H1 (cell line): ENCODE results near the gene CDK5RAP2. TPM values are rescaled to one million over a fixed set of nuclear protein-coding genes. Genes with fewer than 3 reads are reported as not detected.

Experiments
- CTCF ChIA-PET: fragments of 300-600 bp; sonication (Branson Sonifier 250); formaldehyde crosslinking; loops from one replicate; lab custom pipeline; 2021; ENCODE audit not compliant: partially characterized antibody; lab: Charles Lee
- POLR2A ChIA-PET: fragments of 300-600 bp; sonication (Branson Sonifier 250); formaldehyde crosslinking; loops from one replicate; lab custom pipeline; 2021; ENCODE audit warnings: inconsistent platforms; ENCODE audit not compliant: partially characterized antibody; lab: Charles Lee
- DNase-seq, 2 experiments: peaks; one replicate each; pipeline versions ENCODE4 v3.0.0 to v3.0.0-alpha.2; 2010 to 2022; ENCODE audit warnings: low spot score in 2 of 2, low read depth in 1 of 2, mixed read lengths in 1 of 2
- FAIRE-seq: peaks from 2 replicates; lab custom pipeline; 2011; peaks lifted over from hg19 to GRCh38; lab: Jason Lieb, UNC
- H2AFZ ChIP-seq: 2 replicates; pipeline ENCODE4 v1.8.1; 2012; ENCODE audit warnings: low read length, inconsistent platforms
- H2AK5ac ChIP-seq: 2 replicates; pipeline ENCODE4 v1.6.1; 2013; ENCODE audit warnings: low read depth, low read length
- H2BK120ac ChIP-seq: replicated peaks from 2 replicates; pipeline ENCODE3; 2013; ENCODE audit warnings: low read depth, low read length, inconsistent platforms
- H2BK12ac ChIP-seq: 2 replicates; pipeline ENCODE4 v1.6.1; 2013; ENCODE audit warnings: low read depth, low read length
- H2BK15ac ChIP-seq: 2 replicates; pipeline ENCODE4 v1.6.1; 2013; ENCODE audit warnings: low read length
- H2BK20ac ChIP-seq: 2 replicates; pipeline ENCODE4 v1.6.1; 2013; ENCODE audit warnings: low read length
- H2BK5ac ChIP-seq: 2 replicates; pipeline ENCODE4 v1.6.1; 2013; ENCODE audit warnings: low read depth, low read length
- H3K14ac ChIP-seq: 2 replicates; pipeline ENCODE4 v1.6.1; 2013; ENCODE audit warnings: inconsistent platforms; ENCODE audit not compliant: insufficient read length
- H3K18ac ChIP-seq: 2 replicates; pipeline ENCODE4 v1.6.1; 2013; ENCODE audit warnings: low read length; ENCODE audit errors: extremely low read depth
- H3K23ac ChIP-seq: 2 replicates; pipeline ENCODE4 v1.6.1; 2013; ENCODE audit warnings: inconsistent platforms; ENCODE audit not compliant: insufficient read length
- H3K23me2 ChIP-seq: 2 replicates; pipeline ENCODE4 v1.6.1; 2013; ENCODE audit warnings: low read depth, low read length
- H3K27ac ChIP-seq: 2 replicates; pipeline ENCODE4 v1.6.1; 2011; ENCODE audit warnings: low read depth, low read length, inconsistent platforms
- H3K27me3 ChIP-seq, 4 experiments: replicated peaks in 1 of 4; 1 replicate in 1 of 4; 2 replicates in 3 of 4; pipeline versions ENCODE4 v1.6.1 to v1.8.1; 2011 to 2013; ENCODE audit warnings: low read length in 3 of 4, mild to moderate bottlenecking in 3 of 4, inconsistent platforms in 2 of 4, mixed read lengths in 2 of 4, moderate library complexity in 1 of 4; ENCODE audit not compliant: control insufficient read depth in 3 of 4, insufficient read depth in 3 of 4; ENCODE audit errors: extremely low read depth in 1 of 4
- H3K36me3 ChIP-seq, 4 experiments: 2 replicates each; pipeline versions ENCODE4 v1.6.1 to v1.8.1; 2011 to 2013; ENCODE audit warnings: mild to moderate bottlenecking in 4 of 4, low read length in 3 of 4, moderate library complexity in 2 of 4, control low read depth in 1 of 4, inconsistent platforms in 1 of 4; ENCODE audit not compliant: insufficient read depth in 4 of 4, control insufficient read depth in 2 of 4
- H3K4ac ChIP-seq: replicated peaks from 2 replicates; pipeline ENCODE3; 2013; ENCODE audit warnings: low read length, low read depth, mixed read lengths, inconsistent platforms; ENCODE audit not compliant: insufficient read length
- H3K4me1 ChIP-seq, 4 experiments: replicated peaks in 1 of 4; 1 replicate in 1 of 4; 2 replicates in 3 of 4; pipeline versions ENCODE4 v1.6.1 to v1.8.1; 2011 to 2013; ENCODE audit warnings: low read length in 3 of 4, inconsistent platforms in 2 of 4, mixed read lengths in 1 of 4; ENCODE audit not compliant: insufficient read depth in 4 of 4, control insufficient read depth in 3 of 4
- H3K4me2 ChIP-seq, 2 experiments: 2 replicates each; pipeline versions ENCODE4 v1.6.1 to v1.8.1; 2011 to 2013; ENCODE audit warnings: low read depth in 2 of 2, low read length in 2 of 2, control low read depth in 1 of 2, inconsistent platforms in 1 of 2, mild to moderate bottlenecking in 1 of 2; ENCODE audit not compliant: insufficient read depth in 1 of 2
- H3K4me3 ChIP-seq, 4 experiments: fragments of 200-600, 300-600 bp in 1 of 4; sonication (generic), shearing (Covaris generic), sonication (Bioruptor Twin) in 1 of 4; 2 replicates each; pipeline versions ENCODE4 v1.5.1 to v1.8.1; 2011 to 2016; ENCODE audit warnings: low read length in 4 of 4, low read depth in 3 of 4, control low read depth in 2 of 4, inconsistent platforms in 2 of 4, mild to moderate bottlenecking in 2 of 4, mixed read lengths in 1 of 4, moderate library complexity in 1 of 4; ENCODE audit not compliant: insufficient read depth in 2 of 4; ENCODE audit errors: extremely low read depth in 1 of 4
- H3K56ac ChIP-seq: replicated peaks from 2 replicates; pipeline ENCODE3; 2013; ENCODE audit warnings: low read depth, mild to moderate bottlenecking, mixed read lengths, low read length, inconsistent platforms; ENCODE audit not compliant: insufficient read length
- H3K79me1 ChIP-seq: 2 replicates; pipeline ENCODE4 v1.6.1; 2013; ENCODE audit warnings: low read depth, low read length, control low read depth
- H3K79me2 ChIP-seq, 2 experiments: 2 replicates each; pipeline versions ENCODE4 v1.6.1 to v1.8.1; 2012 to 2013; ENCODE audit warnings: low read length in 2 of 2, mild to moderate bottlenecking in 2 of 2, inconsistent platforms in 1 of 2; ENCODE audit not compliant: insufficient read depth in 2 of 2, control insufficient read depth in 1 of 2
- H3K9ac ChIP-seq, 4 experiments: replicated peaks in 1 of 4; 1 replicate in 1 of 4; 2 replicates in 3 of 4; pipeline versions ENCODE4 v1.6.1 to v1.8.1; 2011 to 2013; ENCODE audit warnings: low read depth in 3 of 4, low read length in 3 of 4, control low read depth in 2 of 4, mild to moderate bottlenecking in 2 of 4, moderate library complexity in 2 of 4, inconsistent platforms in 1 of 4; ENCODE audit errors: extremely low read depth in 1 of 4
- H3K9me3 ChIP-seq, 2 experiments: 2 replicates each; pipeline versions ENCODE4 v1.6.1 to v1.8.1; 2012 to 2013; ENCODE audit warnings: mild to moderate bottlenecking in 2 of 2, moderate library complexity in 2 of 2, control low read depth in 1 of 2, inconsistent platforms in 1 of 2, low read depth in 1 of 2, low read length in 1 of 2, mixed read lengths in 1 of 2; ENCODE audit not compliant: insufficient read depth in 2 of 2
- H4K20me1 ChIP-seq, 2 experiments: replicated peaks in 1 of 2; 2 replicates each; pipeline versions ENCODE3 to v1.8.1; 2011 to 2013; ENCODE audit warnings: inconsistent platforms in 2 of 2, low read length in 2 of 2, mild to moderate bottlenecking in 1 of 2; ENCODE audit not compliant: insufficient read depth in 2 of 2, control insufficient read depth in 1 of 2
- H4K5ac ChIP-seq: 2 replicates; pipeline ENCODE4 v1.6.1; 2013; ENCODE audit warnings: low read length, low read depth, mixed read lengths, inconsistent platforms; ENCODE audit not compliant: insufficient read length
- H4K8ac ChIP-seq: 2 replicates; pipeline ENCODE4 v1.8.0; 2013; ENCODE audit warnings: mild to moderate bottlenecking, moderate library complexity, low read length, inconsistent platforms; ENCODE audit not compliant: insufficient read depth; ENCODE audit errors: extremely low read depth
- H4K91ac ChIP-seq: replicated peaks from 2 replicates; pipeline ENCODE3; 2013; ENCODE audit warnings: low read length, mixed read lengths, inconsistent platforms; ENCODE audit not compliant: insufficient read length
- CBX5 ChIP-seq: fragments of 300-800, 300-1000 bp; sonication (generic); IDR thresholded peaks from 2 replicates; pipeline ENCODE4 v1.7.1; 2016; ENCODE audit warnings: antibody characterized with exemption, low read length, low read depth
- CEBPB ChIP-seq: IDR thresholded peaks from 2 replicates; pipeline ENCODE4 v1.6.1; 2012; ENCODE audit warnings: low read depth, low read length
- CHD2 ChIP-seq: IDR thresholded peaks from 2 replicates; pipeline ENCODE4 v1.6.1; 2012; ENCODE audit warnings: low read length, improper control_type of control experiment
- EP300 ChIP-seq, 2 experiments: IDR thresholded peaks; 1 replicate in 1 of 2; 2 replicates in 1 of 2; pipeline ENCODE4 v1.6.1; 2011 to 2012; ENCODE audit warnings: low read depth in 2 of 2, low read length in 2 of 2, mild to moderate bottlenecking in 2 of 2, borderline replicate concordance in 1 of 2, inconsistent platforms in 1 of 2, moderate library complexity in 1 of 2
- RBBP5 ChIP-seq: IDR thresholded peaks from 2 replicates; pipeline ENCODE4 v1.7.1; 2012; ENCODE audit warnings: low read depth, mild to moderate bottlenecking, inconsistent platforms, low read length, moderate library complexity, borderline replicate concordance
- SAP30 ChIP-seq: fragments of 300-600 bp; sonication (generic); IDR thresholded peaks from 2 replicates; pipeline ENCODE4 v1.7.1; 2012; ENCODE audit warnings: low read length, moderate library complexity, mild to moderate bottlenecking, inconsistent platforms; ENCODE audit not compliant: insufficient read depth, insufficient replicate concordance
- SUZ12 ChIP-seq: fragments of 200-600 bp; sonication (generic); IDR thresholded peaks from 2 replicates; pipeline ENCODE4 v1.6.1; 2012; ENCODE audit warnings: mild to moderate bottlenecking, inconsistent platforms, low read length, moderate library complexity, mixed read lengths
- TAF1 ChIP-seq: IDR thresholded peaks from 2 replicates; pipeline ENCODE4 v1.6.1; 2011; ENCODE audit warnings: mild to moderate bottlenecking, low read depth, low read length
- TBP ChIP-seq: IDR thresholded peaks from 2 replicates; pipeline ENCODE4 v1.6.1; 2011; ENCODE audit warnings: low read depth, low read length, improper control_type of control experiment
- WGBS, 2 experiments: shearing (Covaris generic) in 1 of 2; methylation state at CpG; one replicate each; pipeline versions ENCODE4 v1.1.6 to v1.1.7; 2013 to 2015; ENCODE audit warnings: low lambda C conversion rate in 2 of 2, mixed read lengths in 2 of 2, inconsistent platforms in 1 of 2, low coverage in 1 of 2, missing lambda C conversion rate in 1 of 2; ENCODE audit not compliant: insufficient replicate concordance in 2 of 2, insufficient coverage in 1 of 2, insufficient read length in 1 of 2; ENCODE audit errors: extremely low coverage in 1 of 2, missing lambda C conversion rate in 1 of 2; 5-methylcytosine and 5-hydroxymethylcytosine counted together
- polyA plus RNA-seq, 7 experiments: library from polyadenylated mRNA; depleted of rRNA in 3 of 7; stranded (reverse) in 5 of 7; unstranded in 2 of 7; fragments of >200 nt in 5 of 7; fragments of 200-250 nt in 2 of 7; gene quantifications; 1 replicate in 5 of 7; 2 replicates in 1 of 7; 4 replicates in 1 of 7; pipeline versions ENCODE4 v1.2.1 to v1.2.3, GENCODE V29; 2011 to 2013; ENCODE audit warnings: missing spikeins in 2 of 7, mixed read lengths in 2 of 7
- total RNA-seq: library from RNA; stranded (reverse); fragmentation: NEBNext Ultra II Directional; extraction: Animal tissue kit (Norgen Biotek cat#: 25700); gene quantifications from 2 replicates; pipeline ENCODE4 v1.2.1, GENCODE V29; 2021
- TF ChIP-seq, protein P1 (sequence below): IDR thresholded peaks from 2 replicates; pipeline ENCODE4 v1.6.1; 2012; ENCODE audit warnings: inconsistent platforms

The CDK5RAP2 gene
- total and polyA plus RNA-seq, 2 of the 8 experiments (the other 6 are each of a cell fraction or from before 2014, with no cell fraction given): 19.8 to 49.4 TPM

DNA sequence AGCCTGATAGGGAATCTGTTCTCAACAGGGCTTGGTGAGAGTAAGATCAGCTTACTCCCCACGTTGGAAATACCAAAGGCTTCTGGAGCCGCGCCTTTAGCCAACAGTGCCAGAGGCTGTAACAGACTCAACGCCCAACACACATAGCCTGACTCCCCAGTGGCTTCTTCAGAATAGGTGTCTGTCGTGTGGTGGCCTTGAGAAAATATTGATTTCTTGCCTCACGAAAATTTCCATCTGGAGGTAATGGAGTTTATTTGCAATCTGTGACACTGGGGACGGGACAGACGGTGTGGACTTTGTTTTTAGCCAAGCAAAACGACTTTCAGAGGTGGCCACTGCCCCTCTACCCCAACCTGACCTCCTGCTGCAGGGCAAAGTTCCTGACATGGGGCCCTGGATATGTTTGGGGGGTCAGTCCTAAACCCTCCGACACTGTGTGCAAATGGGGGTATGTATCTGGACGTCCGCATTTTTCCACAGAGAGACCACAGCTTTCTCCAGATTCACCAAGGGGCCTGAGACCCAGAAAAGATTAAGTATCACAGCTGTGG is 189.3 kb downstream of the CDK5RAP2 start:
- Histone ChIP-seq H2BK15ac (no peak overlapping the region), H4K8ac (no peak overlapping the region), H3K36me3 (peaks cover 10 to 53% (median 37%) of the 10 kb centered on the region in 4 experiments), H3K9ac (no peak overlapping the region), H3K79me1 (no peaks in the 10 kb centered on the region; the same call in 1 of the 2 replicates), H2BK120ac (no peak overlapping the region), H3K23me2 (no peaks in the 10 kb centered on the region), H4K20me1 (no peaks in the 10 kb centered on the region), H4K5ac (no peak overlapping the region), H3K18ac (no peak overlapping the region), H3K4me1 (no peaks in the 10 kb centered on the region), H3K9me3 (no peaks in the 10 kb centered on the region), H3K79me2 (no peaks in the 10 kb centered on the region), H3K23ac (no peak overlapping the region), H2BK20ac (no peak overlapping the region), H3K4me3 (no peak overlapping the region), H2BK12ac (no peak overlapping the region), H3K14ac (no peak overlapping the region), H3K4ac (no peak overlapping the region), H4K91ac (no peak overlapping the region), H3K56ac (no peak overlapping the region), H2AK5ac (no peak overlapping the region), H2BK5ac (no peak overlapping the region), H3K27ac (no peak overlapping the region), H3K4me2 (no peak overlapping the region), H2AFZ (no peak overlapping the region), H3K27me3 (no peaks in the 10 kb centered on the region)
- 89% methylated on average over 12 of the region's 12 CpGs; no CpG with 5 or more reads in 1 of the 2 experiments for WGBS, 2 experiments
- POLR2A ChIA-PET: no interaction called here
- CTCF ChIA-PET: interaction anchor here (1.0 to 1.3 kb wide), 4 partner anchors 20 to 142 kb away, joined by 3 to 5 read pairs (median 3); no protein-coding TSS in a partner anchor
- DNase-seq (no peak), FAIRE-seq (no peak)
- TF ChIP-seq TBP (no peak), TAF1 (no peak), EP300 (IDR thresholded peaks at IDR 0.05; ENCODE audit: borderline replicate concordance in 1 of 2, low read depth in 2 of 2, low read length in 2 of 2) (no peak), CBX5 (no peak), RBBP5 (no peak), SAP30 (no peak), CHD2 (no peak), CEBPB (no peak), SUZ12 (no peak)
- TF ChIP-seq, protein P1, sequence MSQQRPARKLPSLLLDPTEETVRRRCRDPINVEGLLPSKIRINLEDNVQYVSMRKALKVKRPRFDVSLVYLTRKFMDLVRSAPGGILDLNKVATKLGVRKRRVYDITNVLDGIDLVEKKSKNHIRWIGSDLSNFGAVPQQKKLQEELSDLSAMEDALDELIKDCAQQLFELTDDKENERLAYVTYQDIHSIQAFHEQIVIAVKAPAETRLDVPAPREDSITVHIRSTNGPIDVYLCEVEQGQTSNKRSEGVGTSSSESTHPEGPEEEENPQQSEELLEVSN: no peak
